Measurements from ENCODE around the gene SPHK2. TPM values are rescaled to one million over a fixed set of nuclear protein-coding genes. Genes with fewer than 3 reads are reported as not detected.

Gene SPHK2
- total RNA-seq, 1 experiment from 2014 or later, result 19.9 TPM

DNA sequence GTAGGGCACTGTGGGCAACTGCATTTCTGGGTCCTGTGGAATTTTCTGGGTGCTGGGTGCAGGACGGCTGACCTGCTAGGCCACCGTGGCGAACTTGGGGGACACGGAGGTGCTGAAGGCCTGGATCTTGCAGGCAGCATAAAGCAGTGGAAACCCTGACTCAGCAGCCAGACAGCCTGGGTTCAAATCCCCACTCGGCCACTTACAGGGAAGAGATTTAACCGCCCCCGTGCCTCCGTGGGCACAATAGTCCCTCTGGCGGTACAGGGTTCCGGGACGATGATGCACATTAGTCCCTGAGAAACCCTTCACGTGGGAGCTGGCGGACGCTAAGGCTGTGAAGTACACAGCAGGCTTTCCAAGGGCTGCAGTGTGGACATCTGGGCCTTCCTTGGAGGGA is 7.4 kb upstream of the SPHK2 start (continued):
- TF ChIP-seq, protein P1, sequence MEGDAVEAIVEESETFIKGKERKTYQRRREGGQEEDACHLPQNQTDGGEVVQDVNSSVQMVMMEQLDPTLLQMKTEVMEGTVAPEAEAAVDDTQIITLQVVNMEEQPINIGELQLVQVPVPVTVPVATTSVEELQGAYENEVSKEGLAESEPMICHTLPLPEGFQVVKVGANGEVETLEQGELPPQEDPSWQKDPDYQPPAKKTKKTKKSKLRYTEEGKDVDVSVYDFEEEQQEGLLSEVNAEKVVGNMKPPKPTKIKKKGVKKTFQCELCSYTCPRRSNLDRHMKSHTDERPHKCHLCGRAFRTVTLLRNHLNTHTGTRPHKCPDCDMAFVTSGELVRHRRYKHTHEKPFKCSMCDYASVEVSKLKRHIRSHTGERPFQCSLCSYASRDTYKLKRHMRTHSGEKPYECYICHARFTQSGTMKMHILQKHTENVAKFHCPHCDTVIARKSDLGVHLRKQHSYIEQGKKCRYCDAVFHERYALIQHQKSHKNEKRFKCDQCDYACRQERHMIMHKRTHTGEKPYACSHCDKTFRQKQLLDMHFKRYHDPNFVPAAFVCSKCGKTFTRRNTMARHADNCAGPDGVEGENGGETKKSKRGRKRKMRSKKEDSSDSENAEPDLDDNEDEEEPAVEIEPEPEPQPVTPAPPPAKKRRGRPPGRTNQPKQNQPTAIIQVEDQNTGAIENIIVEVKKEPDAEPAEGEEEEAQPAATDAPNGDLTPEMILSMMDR (IDR thresholded peaks at IDR 0.05 in 2 of 3, conservative IDR thresholded peaks at IDR 0.05 in 1 of 3; ENCODE audit: borderline replicate concordance in 1 of 3, insufficient read depth in 1 of 3, low read depth in 2 of 3, low read length in 2 of 3), result no peak
- TF ChIP-seq YY1 (IDR thresholded peaks at IDR 0.05; ENCODE audit: extremely low read depth, insufficient replicate concordance, low read depth, low read length) (no peak), JUND (IDR thresholded peaks at IDR 0.05) (no peak), ZFX (IDR thresholded peaks at IDR 0.05) (no peak), POLR2AphosphoS5 (IDR thresholded peaks at IDR 0.05; ENCODE audit: low read depth, low read length) (no peak), EGR1 (IDR thresholded peaks at IDR 0.05; ENCODE audit: low read depth) (no peak), RAD21 (IDR thresholded peaks at IDR 0.05; ENCODE audit: low read depth) (no peak), CEBPB (IDR thresholded peaks at IDR 0.05; ENCODE audit: low read depth) (no peak), EZH2phosphoT487 (IDR thresholded peaks at IDR 0.05; ENCODE audit: borderline replicate concordance) (no peak), SRF (IDR thresholded peaks at IDR 0.05; ENCODE audit: low read depth) (no peak), SIN3A (IDR thresholded peaks at IDR 0.05; ENCODE audit: low read depth) (no peak), TCF7L2 (IDR thresholded peaks at IDR 0.05; ENCODE audit: borderline replicate concordance, extremely low read depth, insufficient read depth, insufficient read length) (no peak), EZH2 (IDR thresholded peaks at IDR 0.05) (no peak), ELF1 (IDR thresholded peaks at IDR 0.05; ENCODE audit: borderline replicate concordance, low read depth) (no peak)
- TF ChIP-seq, protein P2, sequence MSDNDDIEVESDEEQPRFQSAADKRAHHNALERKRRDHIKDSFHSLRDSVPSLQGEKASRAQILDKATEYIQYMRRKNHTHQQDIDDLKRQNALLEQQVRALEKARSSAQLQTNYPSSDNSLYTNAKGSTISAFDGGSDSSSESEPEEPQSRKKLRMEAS (IDR thresholded peaks at IDR 0.05), result no peak
